Dedifferentiated amniotic fluid mesenchymal stem cell (primary cell): ENCODE measurements around the gene NHS.

Experiments used
- DNase-seq: peaks from one replicate; pipeline ENCODE4 v3.0.0-alpha.2; 2016; ENCODE audit errors: extremely low spot score

NHS gene

GRCh38 chrX:17622331-17622730 is 247.3 kb downstream of the NHS start:
- DNase-seq, result no peak

DNA sequence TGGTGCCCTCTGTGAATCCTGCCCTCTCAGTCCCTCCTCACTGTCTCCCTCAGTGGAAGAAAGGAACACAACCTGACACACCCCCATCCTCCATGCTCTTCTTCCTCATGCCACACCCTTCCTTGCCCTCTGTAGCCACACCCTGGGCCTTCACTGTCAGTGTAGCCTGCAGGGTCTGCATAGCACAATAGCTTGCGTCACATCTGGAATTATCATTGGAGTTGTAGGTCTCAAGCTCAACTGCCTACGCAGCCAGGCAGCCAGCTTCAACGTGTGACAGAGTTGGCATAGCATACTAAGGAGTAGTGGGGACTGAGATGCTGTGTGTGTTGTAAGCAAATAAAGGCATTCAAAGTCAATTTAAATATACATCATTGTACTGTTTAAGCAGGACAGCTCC is 248.8 kb downstream of the NHS start:
- DNase-seq, result no peak

GRCh38 chrX:17627026-17627425 is 252.0 kb downstream of the NHS start:
- no peak for DNase-seq

DNA sequence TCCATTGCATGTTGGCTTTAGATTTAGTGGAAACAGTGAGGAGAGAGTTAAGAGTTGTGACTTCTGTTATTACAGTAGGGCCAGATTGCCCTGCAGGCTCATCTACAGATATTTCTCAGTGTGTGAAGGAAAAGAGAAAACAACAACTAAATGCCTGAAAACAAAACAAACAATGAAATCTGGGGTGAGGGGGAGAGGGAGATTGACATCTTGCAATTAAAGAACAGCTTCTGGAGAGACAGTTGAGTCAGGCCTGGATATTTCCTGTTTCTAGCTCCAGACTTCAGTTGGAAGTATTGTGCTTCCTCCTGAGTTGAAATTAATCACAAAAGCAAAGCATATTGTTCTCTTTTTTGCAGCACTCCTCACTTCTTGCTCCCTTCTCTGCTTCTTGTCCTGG is 254.0 kb downstream of the NHS start:
- DNase-seq, result no peak

- DNase-seq, result no peak
Observed at GRCh38 chrX:17629519-17629918, 254.5 kb downstream of the NHS start.

DNA sequence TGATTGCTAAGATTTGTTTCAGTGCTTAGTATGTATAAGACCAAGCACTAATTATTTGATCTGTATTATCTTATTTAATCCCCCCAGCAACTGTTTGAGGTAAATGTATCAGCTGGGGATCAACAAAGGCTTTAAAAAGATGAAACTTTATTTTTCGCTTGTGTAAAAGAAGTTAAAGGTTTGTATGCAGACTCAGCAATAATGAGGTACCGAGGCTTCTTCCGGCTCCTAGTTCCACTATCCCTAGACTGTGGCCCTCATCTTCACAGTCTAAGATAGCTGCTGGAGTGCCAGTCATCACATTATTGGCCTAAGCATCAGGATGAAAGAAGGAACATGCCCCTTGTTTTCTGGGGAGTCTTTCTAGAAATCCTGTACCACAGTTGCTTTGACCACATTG is 256.6 kb downstream of the NHS start:
- DNase-seq, result no peak

- DNase-seq, result peak; percentile 22
Observed at GRCh38 chrX:17632942-17633341, 257.9 kb downstream of the NHS start.

DNA sequence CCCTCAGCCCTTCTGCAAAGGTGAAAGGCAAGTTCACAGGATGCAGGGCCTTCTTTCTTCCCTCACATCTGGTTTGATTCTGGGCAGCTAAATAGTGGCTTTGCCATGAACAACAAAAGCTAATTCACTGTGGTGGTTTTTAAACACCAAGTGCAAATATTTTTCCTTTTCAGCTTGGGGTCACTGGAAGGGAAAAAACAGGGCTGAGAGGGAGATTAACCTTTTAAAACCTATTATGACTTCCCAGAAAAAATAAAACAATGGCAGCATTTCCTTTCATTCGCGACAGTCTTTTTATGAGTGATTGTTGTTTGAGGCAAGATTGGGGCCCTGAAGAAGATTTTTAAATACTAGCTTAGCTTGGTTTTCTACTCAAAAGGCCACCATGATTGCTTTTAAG is 258.5 kb downstream of the NHS start:
- no peak for DNase-seq

DNA sequence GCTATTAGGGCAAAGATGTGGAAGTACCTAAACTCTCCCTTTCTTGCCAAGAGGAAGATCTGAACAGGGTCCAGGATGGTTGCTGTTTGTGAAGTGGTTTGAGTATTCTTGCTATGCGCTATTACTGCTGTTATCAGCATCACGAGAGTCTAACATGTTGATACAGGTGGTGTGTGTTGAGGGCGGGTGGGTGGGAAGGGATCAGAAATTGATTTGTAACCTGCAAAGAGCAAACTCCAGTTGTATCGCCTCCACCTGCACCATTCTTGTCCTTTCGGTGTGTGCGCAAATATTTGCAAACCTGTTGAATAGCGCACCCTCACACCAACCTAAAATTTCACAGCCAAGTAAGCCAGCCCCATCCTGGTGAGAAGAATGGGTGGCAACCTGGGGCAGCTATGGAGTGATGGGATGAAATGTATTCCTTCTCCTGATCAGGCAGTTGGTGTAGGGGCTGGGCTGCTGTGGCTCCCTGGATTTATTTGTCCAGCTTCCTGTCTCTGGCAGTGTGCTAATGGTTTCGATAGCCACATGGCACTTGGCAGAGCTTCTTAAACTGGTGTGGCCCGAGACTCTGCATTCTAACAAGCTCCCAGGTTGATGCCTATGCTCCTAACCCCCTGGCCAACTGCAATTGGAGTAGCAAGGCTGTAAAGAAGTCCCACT is 259.7 kb downstream of the NHS start:
- DNase-seq, result no peak

DNA sequence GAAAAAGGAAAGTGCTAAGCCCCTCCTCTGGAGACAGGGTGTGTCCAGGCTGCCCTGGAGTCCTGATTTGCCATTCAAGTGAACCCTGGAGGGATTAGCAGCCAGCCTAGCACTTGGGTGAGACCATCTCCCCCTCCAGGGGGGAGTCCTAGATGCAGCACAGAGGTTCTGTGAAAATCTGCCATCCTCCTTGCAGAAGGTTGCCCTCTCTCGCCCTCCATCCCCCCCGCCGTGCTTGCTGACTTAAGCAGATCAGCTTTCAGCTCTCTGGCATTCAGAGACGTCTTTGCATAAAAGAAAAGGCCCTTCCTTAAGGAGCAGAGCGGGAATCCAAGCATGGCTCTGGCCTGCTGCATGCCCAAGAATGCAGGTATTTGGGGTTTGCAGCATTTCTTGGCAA is 260.2 kb downstream of the NHS start:
- DNase-seq, result no peak

DNA sequence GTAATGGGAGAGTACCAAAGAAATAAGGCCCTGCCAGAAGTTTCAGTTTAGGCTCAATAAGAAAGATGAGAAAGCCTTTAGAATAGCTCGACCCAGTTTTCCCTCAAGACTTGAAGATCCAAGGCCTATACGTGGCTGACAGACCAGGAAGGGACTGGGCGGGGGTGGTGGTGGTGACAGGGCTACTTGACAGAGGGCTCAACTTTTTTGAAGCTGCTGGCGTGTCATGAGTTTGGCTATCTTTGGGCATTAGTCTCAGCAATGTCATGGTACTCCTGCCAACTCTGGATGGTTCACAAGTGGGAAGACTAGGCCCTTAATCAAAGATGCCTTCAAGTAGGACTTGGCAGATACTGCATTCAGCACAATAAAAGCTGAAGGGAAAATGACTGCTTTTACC is 262.2 kb downstream of the NHS start:
- no peak for DNase-seq

- DNase-seq, result no peak
Observed at GRCh38 chrX:17638731-17639130, 263.7 kb downstream of the NHS start.

GRCh38 chrX:17642891-17643290 is 267.9 kb downstream of the NHS start:
- no peak for DNase-seq

- no peak for DNase-seq
Observed at GRCh38 chrX:17643528-17643927, 268.5 kb downstream of the NHS start.

DNA sequence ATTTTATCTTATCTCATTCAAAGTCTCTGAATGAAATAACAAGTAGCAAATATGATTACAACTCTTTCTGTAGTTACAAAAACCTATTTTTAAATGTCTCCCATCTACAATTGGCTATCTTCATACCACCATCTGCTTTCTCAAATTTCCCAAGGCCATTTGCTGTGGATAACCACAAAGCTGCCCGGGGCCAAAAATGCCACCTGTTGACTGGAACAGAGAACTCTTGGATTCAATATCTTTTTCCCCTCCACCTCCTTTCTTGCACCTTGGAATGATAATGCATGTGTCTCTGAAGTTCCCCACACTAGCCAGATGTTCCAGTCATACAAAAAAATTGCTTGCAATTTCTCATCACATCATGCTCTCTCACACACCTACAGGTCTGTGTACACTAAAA is 269.0 kb downstream of the NHS start:
- DNase-seq, result no peak

DNA sequence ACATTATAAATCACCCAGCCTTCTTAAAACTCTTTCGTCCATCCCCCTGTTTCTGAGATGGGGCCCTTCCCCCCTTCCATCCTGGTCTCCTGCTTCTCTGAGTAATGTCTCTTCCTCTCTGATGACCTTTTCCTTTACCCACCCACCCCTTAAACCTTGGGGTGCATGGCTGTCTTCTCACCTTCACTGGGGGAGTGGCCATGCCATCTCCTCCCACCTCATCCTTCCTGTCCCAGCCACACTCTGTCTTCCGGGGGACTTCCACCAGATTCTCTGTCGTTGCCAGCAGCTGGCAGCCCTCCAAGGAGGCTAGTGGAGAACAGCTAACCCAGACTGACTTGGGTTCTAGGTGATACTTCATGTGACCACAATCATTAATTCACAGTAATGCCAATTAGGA is 279.1 kb downstream of the NHS start:
- DNase-seq, result no peak

- no peak for DNase-seq
Observed at GRCh38 chrX:17655211-17656034, 280.4 kb downstream of the NHS start.

GRCh38 chrX:17656035-17656418 is 281.0 kb downstream of the NHS start:
- no peak for DNase-seq

DNA sequence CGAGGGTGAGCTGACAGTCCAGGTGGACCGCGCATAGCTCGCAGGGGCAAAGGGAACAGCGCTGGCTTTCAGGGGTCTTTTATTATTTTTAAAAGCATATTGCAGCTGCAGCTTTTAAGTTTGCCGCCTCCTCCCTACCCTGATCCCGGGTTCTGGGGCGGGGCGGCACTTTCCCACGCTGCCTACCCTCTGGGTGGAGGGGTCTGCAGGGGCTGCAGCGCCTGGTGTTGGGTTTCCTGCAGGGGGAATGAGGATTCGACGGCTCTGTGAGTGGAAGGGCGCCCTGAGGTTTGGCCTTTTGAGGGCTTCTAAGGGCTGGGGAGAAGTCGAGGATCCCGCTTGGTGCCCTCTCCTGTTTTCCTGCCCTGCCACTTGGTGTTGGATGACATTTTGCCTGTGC is 281.6 kb downstream of the NHS start:
- DNase-seq, result no peak

DNA sequence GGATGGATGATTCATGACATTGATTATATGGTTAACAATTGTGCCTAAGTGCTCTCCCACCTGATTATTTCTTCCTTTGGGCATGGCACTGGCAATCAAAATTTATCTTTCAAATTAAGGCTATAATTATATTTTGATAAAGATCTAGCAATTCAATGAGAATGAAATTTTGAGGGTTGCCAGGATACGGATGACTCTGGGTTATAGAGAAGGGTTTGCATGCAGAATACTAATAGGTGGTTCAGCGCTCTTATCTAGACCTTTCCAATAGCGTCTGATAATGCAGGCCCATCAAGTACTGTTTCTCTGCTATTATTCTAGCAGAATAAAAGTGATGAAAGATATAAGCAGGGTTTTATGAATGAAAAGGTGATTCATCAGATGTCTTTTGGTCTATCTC is 287.4 kb downstream of the NHS start:
- no peak for DNase-seq

DNA sequence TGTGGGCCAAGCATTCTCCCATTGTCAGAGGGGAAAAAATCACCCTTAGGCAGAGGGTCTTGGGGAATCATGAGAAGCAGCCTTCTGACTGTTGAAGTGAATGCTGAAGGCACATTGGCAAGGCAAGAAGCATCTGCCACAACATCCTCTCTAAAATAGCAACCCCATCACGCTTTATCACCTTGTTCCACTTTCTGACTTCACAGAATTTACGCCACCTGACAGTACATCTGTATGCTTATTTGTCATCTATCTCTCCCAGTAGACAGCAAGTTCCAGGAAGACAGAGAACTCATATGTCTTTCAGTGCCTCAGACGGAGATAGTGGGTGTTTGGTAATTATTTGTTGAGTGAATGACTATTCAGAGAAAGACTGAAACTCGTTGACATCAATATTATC is 293.9 kb downstream of the NHS start:
- no peak for DNase-seq

DNA sequence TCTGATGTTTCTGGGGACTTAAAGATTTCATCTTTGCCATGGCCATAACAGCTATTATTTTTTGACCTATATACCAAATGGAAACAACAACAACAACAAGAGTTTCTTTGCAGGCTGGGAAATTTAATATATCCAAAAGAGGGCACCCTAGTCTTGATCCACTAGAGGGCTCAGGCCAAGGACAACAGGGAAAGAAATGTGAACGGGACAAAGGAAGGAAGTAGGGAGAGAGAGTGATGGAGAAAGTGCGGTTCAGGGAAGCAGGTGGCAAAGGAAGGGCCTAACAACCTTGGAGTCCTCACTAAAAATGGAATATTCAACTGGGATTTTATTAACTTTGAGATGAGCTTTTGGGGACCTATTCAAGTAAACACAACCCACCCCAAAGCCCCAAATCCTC is 294.5 kb downstream of the NHS start:
- no peak for DNase-seq

- no peak for DNase-seq
Observed at GRCh38 chrX:17669891-17670290, 294.9 kb downstream of the NHS start.

DNA sequence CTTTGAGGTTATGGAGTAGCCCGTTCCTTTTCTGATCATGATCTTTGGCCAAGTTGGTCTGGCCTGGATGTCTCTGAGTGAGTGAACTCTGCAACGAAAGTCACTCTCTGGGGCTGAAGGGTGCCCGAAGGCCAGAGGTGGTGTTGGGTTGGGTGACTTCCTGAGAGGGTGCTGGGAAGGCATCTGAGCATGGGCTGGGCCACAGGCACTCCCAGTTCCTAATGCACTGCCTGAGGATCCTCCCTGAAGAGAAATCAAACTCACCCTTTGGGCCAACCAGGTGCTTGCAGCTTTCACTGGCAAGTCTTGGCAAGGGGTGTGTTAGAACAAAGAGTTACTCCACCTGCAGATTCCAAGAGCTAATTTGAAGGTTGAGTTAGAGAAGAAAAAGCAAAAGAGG is 295.9 kb downstream of the NHS start:
- DNase-seq, result no peak
